CD14-positive monocyte (primary cell): ENCODE data around the gene LYPD8. TPM values are rescaled to one million over a fixed set of nuclear protein-coding genes. Genes with fewer than 3 reads are reported as not detected.

Experiments
- DNase-seq, 3 donors: peaks; one replicate each; pipeline ENCODE4 v3.0.0-alpha.2; 2011 to 2022
- H2AFZ ChIP-seq: 2 replicates; pipeline ENCODE4 v1.6.0; 2012; ENCODE audit warnings: mild to moderate bottlenecking, low read depth, low read length, inconsistent platforms; ENCODE audit not compliant: insufficient read depth, poor library complexity, severe bottlenecking
- H3K27ac ChIP-seq, 2 donors: 1 replicate in 1 of 2; 2 replicates in 1 of 2; pipeline ENCODE4 v1.5.1; 2012 to 2013; ENCODE audit warnings: low read length in 2 of 2, control low read depth in 1 of 2, inconsistent platforms in 1 of 2, low read depth in 1 of 2, mild to moderate bottlenecking in 1 of 2
- H3K27me3 ChIP-seq, 2 donors: one replicate each; pipeline versions ENCODE4 v1.6.0 to v1.6.1; 2011 to 2013; ENCODE audit warnings: low read length in 2 of 2; ENCODE audit not compliant: control insufficient read depth in 2 of 2, insufficient read depth in 2 of 2
- H3K36me3 ChIP-seq, 2 donors: replicated peaks in 1 of 2; 1 replicate in 1 of 2; 2 replicates in 1 of 2; pipeline versions ENCODE4 v1.5.1 to v1.6.1; 2012 to 2013; ENCODE audit warnings: low read length in 2 of 2, control low read depth in 1 of 2, inconsistent platforms in 1 of 2, mild to moderate bottlenecking in 1 of 2; ENCODE audit not compliant: insufficient read depth in 2 of 2, control insufficient read depth in 1 of 2
- H3K4me1 ChIP-seq, 2 donors: 1 replicate in 1 of 2; 2 replicates in 1 of 2; pipeline versions ENCODE4 v1.5.1 to v1.6.1; 2012 to 2013; ENCODE audit warnings: low read length in 2 of 2, control low read depth in 1 of 2, inconsistent platforms in 1 of 2, mild to moderate bottlenecking in 1 of 2, moderate library complexity in 1 of 2; ENCODE audit not compliant: insufficient read depth in 2 of 2, control insufficient read depth in 1 of 2
- H3K4me2 ChIP-seq: replicated peaks from 2 replicates; pipeline ENCODE3; 2012; ENCODE audit warnings: low read length, moderate library complexity, mild to moderate bottlenecking; ENCODE audit not compliant: poor library complexity, severe bottlenecking; ENCODE audit errors: extremely low read depth
- H3K4me3 ChIP-seq, 3 experiments: fragments of 200-600 bp in 1 of 3; sonication (generic) in 1 of 3; replicated peaks in 1 of 3; 1 replicate in 2 of 3; 2 replicates in 1 of 3; pipeline ENCODE4 v1.5.1; 2011 to 2013; ENCODE audit warnings: low read length in 3 of 3, mild to moderate bottlenecking in 3 of 3, control low read depth in 2 of 3, low read depth in 2 of 3, inconsistent platforms in 1 of 3, moderate library complexity in 1 of 3
- H3K79me2 ChIP-seq: 2 replicates; pipeline ENCODE4 v1.6.0; 2012; ENCODE audit warnings: mild to moderate bottlenecking, control low read depth, inconsistent platforms, low read length, moderate library complexity; ENCODE audit not compliant: insufficient read depth
- H3K9ac ChIP-seq: 2 replicates; pipeline ENCODE4 v1.6.0; 2017; ENCODE audit warnings: low read length, mild to moderate bottlenecking; ENCODE audit not compliant: insufficient read depth, poor library complexity, severe bottlenecking
- H3K9me3 ChIP-seq, 2 donors: replicated peaks in 1 of 2; 1 replicate in 1 of 2; 2 replicates in 1 of 2; pipeline versions ENCODE4 v1.5.1 to v1.6.1; 2012 to 2013; ENCODE audit warnings: low read length in 2 of 2, control low read depth in 1 of 2; ENCODE audit not compliant: control insufficient read depth in 1 of 2, insufficient read depth in 1 of 2
- H4K20me1 ChIP-seq: 2 replicates; pipeline ENCODE4 v1.6.0; 2012; ENCODE audit warnings: mild to moderate bottlenecking, low read length, control low read depth, moderate library complexity; ENCODE audit not compliant: insufficient read depth
- H3K27ac Mint-ChIP-seq, 7 donors: one replicate each; pipeline ENCODE4 v1.8.0; 2020; ENCODE audit warnings: mild to moderate bottlenecking in 7 of 7, mixed read lengths in 7 of 7, moderate library complexity in 6 of 7, inconsistent platforms in 2 of 7
- H3K27me3 Mint-ChIP-seq, 3 donors: one replicate each; pipeline ENCODE4 v1.8.0; 2021 to 2022; ENCODE audit warnings: low read depth in 3 of 3, mild to moderate bottlenecking in 3 of 3, mixed read lengths in 3 of 3, moderate library complexity in 3 of 3, inconsistent platforms in 1 of 3
- H3K36me3 Mint-ChIP-seq, 2 donors: one replicate each; pipeline ENCODE4 v1.8.0; 2020; ENCODE audit warnings: mixed read lengths in 2 of 2, inconsistent platforms in 1 of 2, mild to moderate bottlenecking in 1 of 2
- H3K4me1 Mint-ChIP-seq: one replicate; pipeline ENCODE4 v1.8.0; 2020; ENCODE audit warnings: mild to moderate bottlenecking, mixed read lengths
- H3K4me3 Mint-ChIP-seq, 2 donors: one replicate each; pipeline ENCODE4 v1.8.0; 2020; ENCODE audit warnings: mild to moderate bottlenecking in 2 of 2, mixed read lengths in 2 of 2, moderate library complexity in 1 of 2
- H3K9me3 Mint-ChIP-seq, 7 donors: one replicate each; pipeline ENCODE4 v1.8.0; 2020 to 2022; ENCODE audit warnings: mixed read lengths in 7 of 7, mild to moderate bottlenecking in 6 of 7, moderate library complexity in 6 of 7, inconsistent platforms in 2 of 7
- WGBS: methylation state at CpG from one replicate; pipeline ENCODE4 v1.1.5; 2013; ENCODE audit warnings: missing lambda C conversion rate; ENCODE audit not compliant: insufficient coverage; 5-methylcytosine and 5-hydroxymethylcytosine counted together
- intact Hi-C, 2 donors: fragments of 100-400 bp; cut with micrococcal nuclease; formaldehyde crosslinking; loops; one replicate each; pipeline versions ENCODE4 v1.15.0 to v1.15.1; 2023
- polyA plus RNA-seq, 3 donors: library from polyadenylated mRNA; depleted of rRNA in 1 of 3; unstranded in 2 of 3; stranded (reverse) in 1 of 3; fragments of 300-500 nt in 2 of 3; fragments of >200 nt in 1 of 3; fragmentation: Illumina TruSeq in 2 of 3; gene quantifications; 1 replicate in 2 of 3; 2 replicates in 1 of 3; pipeline ENCODE4 v1.2.3, GENCODE V29; 2012 to 2021
- TF ChIP-seq, protein P1 (sequence below): fragments of 200-600 bp; IDR thresholded peaks from one replicate; pipeline ENCODE4 v1.8.0; 2022; ENCODE audit warnings: antibody characterized with exemption, mild to moderate bottlenecking

The LYPD8 gene
- polyA plus RNA-seq, 3 donors: 0.17 TPM; not detected in 2

DNA sequence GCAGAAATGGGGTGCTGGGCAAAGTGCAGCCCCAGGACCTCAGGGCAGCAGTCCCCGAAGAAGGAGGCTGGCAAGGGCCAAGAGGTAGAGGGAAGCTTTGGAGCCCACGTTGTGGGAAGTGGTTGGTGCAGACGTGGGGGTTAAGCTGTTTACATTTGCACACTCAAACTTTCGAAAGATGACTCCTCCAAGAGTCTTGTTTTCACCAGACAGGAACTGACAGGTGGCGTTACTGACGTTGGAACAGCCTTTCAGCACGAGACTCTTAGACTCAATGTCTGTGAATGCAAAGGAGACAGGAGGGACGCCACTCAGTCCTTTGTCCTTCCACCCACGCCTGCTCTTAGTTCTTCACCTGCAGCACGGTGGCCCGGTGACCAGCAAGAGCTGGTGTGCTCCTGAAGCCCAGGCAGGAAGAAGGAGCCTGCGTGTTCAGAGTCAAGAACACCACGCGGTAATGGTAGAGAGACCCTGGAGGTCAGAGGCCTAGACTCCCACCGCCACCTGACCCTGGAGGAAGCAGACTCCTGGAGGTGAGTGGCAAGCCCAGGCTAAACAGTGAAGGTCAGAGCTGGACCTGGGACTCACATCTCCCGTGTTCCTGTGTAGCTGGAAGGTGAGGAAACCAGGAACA is 15.9 kb downstream of the LYPD8 start:
- DNase-seq: no peak
- Mint-ChIP-seq H3K36me3 (peaks cover 0 to 4% of the 10 kb centered on the region in 2 donors), H3K27me3 (peaks cover 1 to 5% (median 2%) of the 10 kb centered on the region in 3 donors), H3K4me3 (peak overlapping the region in 1 of 2 donors; percentile 42), H3K27ac (peak overlapping the region in 4 of 7 donors; percentile 19 to 74 (median 63)), H3K9me3 (peaks cover 3 to 9% (median 7%) of the 10 kb centered on the region in 7 donors), H3K4me1 (peaks cover 26% of the 10 kb centered on the region)
- no peaks in the 10 kb centered on the region for H3K36me3 ChIP-seq
- TF ChIP-seq, protein P1, sequence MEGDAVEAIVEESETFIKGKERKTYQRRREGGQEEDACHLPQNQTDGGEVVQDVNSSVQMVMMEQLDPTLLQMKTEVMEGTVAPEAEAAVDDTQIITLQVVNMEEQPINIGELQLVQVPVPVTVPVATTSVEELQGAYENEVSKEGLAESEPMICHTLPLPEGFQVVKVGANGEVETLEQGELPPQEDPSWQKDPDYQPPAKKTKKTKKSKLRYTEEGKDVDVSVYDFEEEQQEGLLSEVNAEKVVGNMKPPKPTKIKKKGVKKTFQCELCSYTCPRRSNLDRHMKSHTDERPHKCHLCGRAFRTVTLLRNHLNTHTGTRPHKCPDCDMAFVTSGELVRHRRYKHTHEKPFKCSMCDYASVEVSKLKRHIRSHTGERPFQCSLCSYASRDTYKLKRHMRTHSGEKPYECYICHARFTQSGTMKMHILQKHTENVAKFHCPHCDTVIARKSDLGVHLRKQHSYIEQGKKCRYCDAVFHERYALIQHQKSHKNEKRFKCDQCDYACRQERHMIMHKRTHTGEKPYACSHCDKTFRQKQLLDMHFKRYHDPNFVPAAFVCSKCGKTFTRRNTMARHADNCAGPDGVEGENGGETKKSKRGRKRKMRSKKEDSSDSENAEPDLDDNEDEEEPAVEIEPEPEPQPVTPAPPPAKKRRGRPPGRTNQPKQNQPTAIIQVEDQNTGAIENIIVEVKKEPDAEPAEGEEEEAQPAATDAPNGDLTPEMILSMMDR: no peak
- no peak overlapping the region for H3K4me3 ChIP-seq
- no peak overlapping the region for H3K9ac ChIP-seq
- H3K27ac ChIP-seq: no peak overlapping the region
- H3K4me1 ChIP-seq: peaks cover 17 to 19% of the 10 kb centered on the region in 2 donors
- H3K27me3 ChIP-seq: no peaks in the 10 kb centered on the region
- intact Hi-C loops: no loop called here
- H3K79me2 ChIP-seq: no peaks in the 10 kb centered on the region
- no peak overlapping the region for H3K4me2 ChIP-seq
- peaks cover 4% of the 10 kb centered on the region in 2 donors for H3K9me3 ChIP-seq
- WGBS: 66% methylated on average over 12 of the region's 16 CpGs
- H2AFZ ChIP-seq: peak overlapping the region; percentile 55
- H4K20me1 ChIP-seq: no peaks in the 10 kb centered on the region

DNA sequence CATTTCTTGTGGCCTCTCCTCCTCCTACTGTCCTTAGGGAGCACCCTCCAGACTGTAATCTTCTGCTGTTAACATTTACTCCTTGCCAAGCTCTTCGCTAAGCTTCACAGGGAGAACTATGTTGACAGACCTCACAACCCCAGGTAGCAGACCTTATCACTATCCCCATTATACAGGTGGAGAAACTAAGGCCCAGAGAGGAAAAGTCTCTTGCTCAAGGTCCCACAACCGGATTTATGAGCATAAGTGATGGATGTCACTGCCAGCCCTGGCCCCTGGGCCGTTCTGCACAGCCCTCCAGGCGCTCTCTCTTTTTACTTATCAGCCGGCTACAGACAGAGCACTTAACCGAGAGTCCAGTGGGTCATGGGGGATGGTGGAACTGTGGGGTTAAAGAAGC is 18.1 kb downstream of the LYPD8 start:
- Histone ChIP-seq H3K4me1 (peaks cover 17 to 19% of the 10 kb centered on the region in 2 donors), H3K9me3 (peaks cover 4% of the 10 kb centered on the region in 2 donors), H3K4me2 (no peak overlapping the region), H4K20me1 (no peaks in the 10 kb centered on the region), H3K79me2 (no peaks in the 10 kb centered on the region), H3K4me3 (no peak overlapping the region), H3K27ac (peak overlapping the region in 1 of 2 donors; percentile 4), H3K27me3 (no peaks in the 10 kb centered on the region), H3K9ac (peak overlapping the region; percentile 5), H2AFZ (peak overlapping the region; percentile 74), H3K36me3 (no peaks in the 10 kb centered on the region)
- TF ChIP-seq, protein P1: no peak
- Mint-ChIP-seq H3K4me3 (no peak overlapping the region), H3K27me3 (peaks cover 0 to 5% (median 2%) of the 10 kb centered on the region in 3 donors), H3K27ac (peak overlapping the region in 4 of 7 donors; percentile 15 to 85 (median 60)), H3K4me1 (peaks cover 30% of the 10 kb centered on the region), H3K36me3 (peaks cover 0 to 4% of the 10 kb centered on the region in 2 donors), H3K9me3 (peaks cover 3 to 14% (median 8%) of the 10 kb centered on the region in 7 donors)
- intact Hi-C loops: no loop called here
- WGBS: no CpG with 5 or more reads among the region's 6 CpGs
- no peak for DNase-seq
